ENCODE measurements around the gene TOM1L1.
A peak's percentile ranks its signal among the peaks of the same experiment; 100 is the strongest.

Gene TOM1L1

GRCh38 chr17:54882950-54883349 is 17.7 kb upstream of the TOM1L1 start:
- Mint-ChIP-seq H3K36me3 (ENCODE audit: low read depth) (no peaks in the 10 kb centered on the region), H3K27me3 (no peaks in the 10 kb centered on the region), H3K9me3 (no peaks in the 10 kb centered on the region), H3K27ac (no peak overlapping the region), H3K4me1 (ENCODE audit: low read depth) (no peaks in the 10 kb centered on the region), H3K4me3 (no peak overlapping the region)
- intact Hi-C loops (cut with micrococcal nuclease) = no loop called here

- H3K4me3 Mint-ChIP-seq = no peak overlapping the region
- H3K4me1 Mint-ChIP-seq (ENCODE audit: low read depth) = no peaks in the 10 kb centered on the region
- no peaks in the 10 kb centered on the region for H3K9me3 Mint-ChIP-seq
- no peaks in the 10 kb centered on the region for H3K36me3 Mint-ChIP-seq (ENCODE audit: low read depth)
- no peaks in the 10 kb centered on the region for H3K27me3 Mint-ChIP-seq
- intact Hi-C loops (cut with micrococcal nuclease) = no loop called here
- no peak overlapping the region for H3K27ac Mint-ChIP-seq
Measured at GRCh38 chr17:54883939-54884338, 16.7 kb upstream of the TOM1L1 start.

- no peaks in the 10 kb centered on the region for H3K9me3 Mint-ChIP-seq
- no peaks in the 10 kb centered on the region for H3K27me3 Mint-ChIP-seq
- no peak overlapping the region for H3K27ac Mint-ChIP-seq
- intact Hi-C loops (cut with micrococcal nuclease) = no loop called here
- no peak overlapping the region for H3K4me3 Mint-ChIP-seq
- H3K36me3 Mint-ChIP-seq (ENCODE audit: low read depth) = no peaks in the 10 kb centered on the region
- no peaks in the 10 kb centered on the region for H3K4me1 Mint-ChIP-seq (ENCODE audit: low read depth)
Measured at GRCh38 chr17:54887787-54888186, 12.9 kb upstream of the TOM1L1 start.

GRCh38 chr17:54888254-54888653 is 12.4 kb upstream of the TOM1L1 start:
- H3K27me3 Mint-ChIP-seq = no peaks in the 10 kb centered on the region
- no peaks in the 10 kb centered on the region for H3K36me3 Mint-ChIP-seq (ENCODE audit: low read depth)
- no peaks in the 10 kb centered on the region for H3K4me1 Mint-ChIP-seq (ENCODE audit: low read depth)
- no peaks in the 10 kb centered on the region for H3K9me3 Mint-ChIP-seq
- H3K27ac Mint-ChIP-seq = no peak overlapping the region
- intact Hi-C loops (cut with micrococcal nuclease) = no loop called here
- H3K4me3 Mint-ChIP-seq = no peak overlapping the region

GRCh38 chr17:54888981-54889380 is 11.7 kb upstream of the TOM1L1 start:
- H3K4me1 Mint-ChIP-seq (ENCODE audit: low read depth) = no peaks in the 10 kb centered on the region
- H3K36me3 Mint-ChIP-seq (ENCODE audit: low read depth) = no peaks in the 10 kb centered on the region
- no peak overlapping the region for H3K27ac Mint-ChIP-seq
- intact Hi-C loops (cut with micrococcal nuclease) = no loop called here
- no peak overlapping the region for H3K4me3 Mint-ChIP-seq
- no peaks in the 10 kb centered on the region for H3K27me3 Mint-ChIP-seq
- H3K9me3 Mint-ChIP-seq = no peaks in the 10 kb centered on the region

GRCh38 chr17:54891176-54891821 is 9.4 kb upstream of the TOM1L1 start:
- Mint-ChIP-seq H3K27ac (no peak overlapping the region), H3K27me3 (no peaks in the 10 kb centered on the region)

GRCh38 chr17:54892360-54892759 is 8.3 kb upstream of the TOM1L1 start:
- intact Hi-C loops (cut with micrococcal nuclease) = no loop called here
- no peaks in the 10 kb centered on the region for H3K4me1 Mint-ChIP-seq (ENCODE audit: low read depth)
- H3K27me3 Mint-ChIP-seq = no peaks in the 10 kb centered on the region
- no peak overlapping the region for H3K4me3 Mint-ChIP-seq
- no peak overlapping the region for H3K27ac Mint-ChIP-seq
- no peaks in the 10 kb centered on the region for H3K9me3 Mint-ChIP-seq
- no peaks in the 10 kb centered on the region for H3K36me3 Mint-ChIP-seq (ENCODE audit: low read depth)

More at GRCh38 chr17:54891176-54891821, 9.4 kb upstream of the TOM1L1 start:
- intact Hi-C loops (cut with micrococcal nuclease) = no loop called here
- Mint-ChIP-seq H3K4me3 (no peak overlapping the region), H3K36me3 (ENCODE audit: low read depth) (no peaks in the 10 kb centered on the region), H3K9me3 (no peaks in the 10 kb centered on the region), H3K4me1 (ENCODE audit: low read depth) (no peaks in the 10 kb centered on the region)

- Mint-ChIP-seq H3K4me3 (no peak overlapping the region), H3K27me3 (peaks cover 34% of the 10 kb centered on the region), H3K9me3 (no peaks in the 10 kb centered on the region), H3K27ac (no peak overlapping the region), H3K36me3 (ENCODE audit: low read depth) (no peaks in the 10 kb centered on the region), H3K4me1 (ENCODE audit: low read depth) (peaks cover 7% of the 10 kb centered on the region)
- intact Hi-C loops (cut with micrococcal nuclease) = no loop called here
Measured at GRCh38 chr17:54898576-54898975, 2.1 kb upstream of the TOM1L1 start.

GRCh38 chr17:54899201-54899600 is 1.5 kb upstream of the TOM1L1 start:
- intact Hi-C loops (cut with micrococcal nuclease) = no loop called here
- Mint-ChIP-seq H3K4me1 (ENCODE audit: low read depth) (peaks cover 7% of the 10 kb centered on the region), H3K36me3 (ENCODE audit: low read depth) (no peaks in the 10 kb centered on the region), H3K27me3 (peaks cover 34% of the 10 kb centered on the region), H3K27ac (no peak overlapping the region), H3K4me3 (no peak overlapping the region), H3K9me3 (no peaks in the 10 kb centered on the region)

GRCh38 chr17:54899721-54900456 is 763 bp upstream of the TOM1L1 start:
- intact Hi-C loops (cut with micrococcal nuclease) = no loop called here
- H3K9me3 Mint-ChIP-seq = no peaks in the 10 kb centered on the region
- peaks cover 34% of the 10 kb centered on the region for H3K27me3 Mint-ChIP-seq
- H3K36me3 Mint-ChIP-seq (ENCODE audit: low read depth) = no peaks in the 10 kb centered on the region
- H3K4me3 Mint-ChIP-seq = no peak overlapping the region
- no peak overlapping the region for H3K27ac Mint-ChIP-seq
- peaks cover 7% of the 10 kb centered on the region for H3K4me1 Mint-ChIP-seq (ENCODE audit: low read depth)

GRCh38 chr17:54901230-54901822 is 674 bp downstream of the TOM1L1 start:
- peak overlapping the region; percentile 70 for H3K4me3 Mint-ChIP-seq

GRCh38 chr17:54902017-54902416 is 1.4 kb downstream of the TOM1L1 start:
- H3K27ac Mint-ChIP-seq = no peak overlapping the region
- peaks cover 34% of the 10 kb centered on the region for H3K27me3 Mint-ChIP-seq
- no peaks in the 10 kb centered on the region for H3K36me3 Mint-ChIP-seq (ENCODE audit: low read depth)
- H3K9me3 Mint-ChIP-seq = no peaks in the 10 kb centered on the region
- peaks cover 7% of the 10 kb centered on the region for H3K4me1 Mint-ChIP-seq (ENCODE audit: low read depth)
- H3K4me3 Mint-ChIP-seq = no peak overlapping the region
- intact Hi-C loops (cut with micrococcal nuclease) = no loop called here

More at GRCh38 chr17:54901230-54901822, 674 bp downstream of the TOM1L1 start:
- intact Hi-C loops (cut with micrococcal nuclease) = no loop called here
- H3K36me3 Mint-ChIP-seq (ENCODE audit: low read depth) = no peaks in the 10 kb centered on the region
- H3K27me3 Mint-ChIP-seq = peaks cover 34% of the 10 kb centered on the region
- H3K4me1 Mint-ChIP-seq (ENCODE audit: low read depth) = peaks cover 7% of the 10 kb centered on the region
- H3K27ac Mint-ChIP-seq = no peak overlapping the region
- H3K9me3 Mint-ChIP-seq = no peaks in the 10 kb centered on the region

GRCh38 chr17:54902611-54903010 is 2.0 kb downstream of the TOM1L1 start:
- Mint-ChIP-seq H3K4me1 (ENCODE audit: low read depth) (peaks cover 7% of the 10 kb centered on the region), H3K4me3 (no peak overlapping the region), H3K9me3 (no peaks in the 10 kb centered on the region), H3K36me3 (ENCODE audit: low read depth) (no peaks in the 10 kb centered on the region), H3K27me3 (peaks cover 34% of the 10 kb centered on the region), H3K27ac (no peak overlapping the region)
- intact Hi-C loops (cut with micrococcal nuclease) = no loop called here

GRCh38 chr17:54903375-54903774 is 2.7 kb downstream of the TOM1L1 start:
- Mint-ChIP-seq H3K27me3 (peaks cover 34% of the 10 kb centered on the region), H3K27ac (no peak overlapping the region), H3K9me3 (no peaks in the 10 kb centered on the region), H3K4me1 (ENCODE audit: low read depth) (peaks cover 7% of the 10 kb centered on the region), H3K4me3 (no peak overlapping the region), H3K36me3 (ENCODE audit: low read depth) (no peaks in the 10 kb centered on the region)
- intact Hi-C loops (cut with micrococcal nuclease) = no loop called here

Measured in dendritic cell treated with granulocyte-macrophage colony-stimulating factor and Interleukin-4, amounts not matched to agents 40 ng/mL and 50 ng/mL, for 4 days (primary cell).